MM.1S (cell line): ENCODE results near the gene CAP2.

ENCODE experiments used
- CTCF ChIP-seq: fragments of 300-600 bp; sonication (generic); IDR thresholded peaks from 2 replicates; pipeline ENCODE4 v1.5.1; 2016; ENCODE audit warnings: antibody characterized with exemption, low read length, mixed read lengths
- EZH2 ChIP-seq: fragments of 300-600 bp; sonication (generic); optimal IDR thresholded peaks from 2 replicates; pipeline ENCODE3; 2017; ENCODE audit warnings: low read depth, mild to moderate bottlenecking, antibody characterized with exemption, low read length, mixed read lengths

- TF ChIP-seq CTCF (no peak), EZH2 (no peak)
Measured at GRCh38 chr6:17491416-17492142, 98.2 kb downstream of the CAP2 start.
